ENCODE results near the gene SFMBT2.
"Not testable (repeated sequence)": the region's sequence is repeated elsewhere in the genome, so short reads cannot be mapped to it uniquely, and the experiment has no call there.

SFMBT2 gene

GRCh38 chr10:7316839-7317238, 94.0 kb downstream of the SFMBT2 start:
- H3K9me3 ChIP-seq (ENCODE audit: control insufficient read depth in 1 of 2, low read length in 2 of 2), result no peaks in the 10 kb centered on the region
- H3K36me3 ChIP-seq (ENCODE audit: control insufficient read depth in 1 of 2, insufficient read depth in 2 of 2, low read length in 2 of 2), result no peaks in the 10 kb centered on the region
- no peaks in the 10 kb centered on the region for H3K4me1 ChIP-seq (ENCODE audit: control insufficient read depth in 1 of 2, insufficient read depth in 2 of 2, low read length in 2 of 2)
- no peak overlapping the region for H3K27ac ChIP-seq (ENCODE audit: low read length)
- no peak overlapping the region for H3K4me3 ChIP-seq (ENCODE audit: low read depth in 1 of 2, low read length in 2 of 2)
- H3K27me3 ChIP-seq (ENCODE audit: low read depth, low read length), result no peaks in the 10 kb centered on the region

- Histone ChIP-seq H3K4me1 (ENCODE audit: control insufficient read depth in 1 of 2, insufficient read depth in 2 of 2, low read length in 2 of 2) (no peaks in the 10 kb centered on the region), H3K27me3 (ENCODE audit: low read depth, low read length) (no peaks in the 10 kb centered on the region), H3K9me3 (ENCODE audit: control insufficient read depth in 1 of 2, low read length in 2 of 2) (no peaks in the 10 kb centered on the region), H3K4me3 (ENCODE audit: low read depth in 1 of 2, low read length in 2 of 2) (no peak overlapping the region), H3K27ac (ENCODE audit: low read length) (no peak overlapping the region), H3K36me3 (ENCODE audit: control insufficient read depth in 1 of 2, insufficient read depth in 2 of 2, low read length in 2 of 2) (no peaks in the 10 kb centered on the region)
Observed at GRCh38 chr10:7315906-7316305, 94.9 kb downstream of the SFMBT2 start.

GRCh38 chr10:7314170-7314569, 96.7 kb downstream of the SFMBT2 start:
- Histone ChIP-seq H3K27ac (ENCODE audit: low read length) (no peak overlapping the region), H3K4me3 (ENCODE audit: low read depth in 1 of 2, low read length in 2 of 2) (no peak overlapping the region), H3K9me3 (ENCODE audit: control insufficient read depth in 1 of 2, low read length in 2 of 2) (no peaks in the 10 kb centered on the region), H3K36me3 (ENCODE audit: control insufficient read depth in 1 of 2, insufficient read depth in 2 of 2, low read length in 2 of 2) (no peaks in the 10 kb centered on the region), H3K4me1 (ENCODE audit: control insufficient read depth in 1 of 2, insufficient read depth in 2 of 2, low read length in 2 of 2) (no peaks in the 10 kb centered on the region), H3K27me3 (ENCODE audit: low read depth, low read length) (no peaks in the 10 kb centered on the region)

GRCh38 chr10:7312488-7312857, 98.4 kb downstream of the SFMBT2 start:
- Histone ChIP-seq H3K4me1 (ENCODE audit: control insufficient read depth in 1 of 2, insufficient read depth in 2 of 2, low read length in 2 of 2) (no peaks in the 10 kb centered on the region), H3K27me3 (ENCODE audit: low read depth, low read length) (no peaks in the 10 kb centered on the region), H3K36me3 (ENCODE audit: control insufficient read depth in 1 of 2, insufficient read depth in 2 of 2, low read length in 2 of 2) (peaks cover 0 to 5% of the 10 kb centered on the region in 2 donors), H3K27ac (ENCODE audit: low read length) (no peak overlapping the region), H3K4me3 (ENCODE audit: low read depth in 1 of 2, low read length in 2 of 2) (no peak overlapping the region), H3K9me3 (ENCODE audit: control insufficient read depth in 1 of 2, low read length in 2 of 2) (peaks cover 0 to 7% of the 10 kb centered on the region in 2 donors)

GRCh38 chr10:7311850-7312487, 98.9 kb downstream of the SFMBT2 start:
- not testable (repeated sequence) for H3K4me1 ChIP-seq (ENCODE audit: control insufficient read depth in 1 of 2, insufficient read depth in 2 of 2, low read length in 2 of 2); H3K4me3 ChIP-seq (ENCODE audit: low read depth in 1 of 2, low read length in 2 of 2); H3K9me3 ChIP-seq (ENCODE audit: control insufficient read depth in 1 of 2, low read length in 2 of 2); H3K27me3 ChIP-seq (ENCODE audit: low read depth, low read length); H3K36me3 ChIP-seq (ENCODE audit: control insufficient read depth in 1 of 2, insufficient read depth in 2 of 2, low read length in 2 of 2); H3K27ac ChIP-seq (ENCODE audit: low read length)

- H3K9me3 ChIP-seq (ENCODE audit: control insufficient read depth in 1 of 2, low read length in 2 of 2), result peaks cover 0 to 7% of the 10 kb centered on the region in 2 donors
- H3K27me3 ChIP-seq (ENCODE audit: low read depth, low read length), result no peaks in the 10 kb centered on the region
- peaks cover 0 to 5% of the 10 kb centered on the region in 2 donors for H3K36me3 ChIP-seq (ENCODE audit: control insufficient read depth in 1 of 2, insufficient read depth in 2 of 2, low read length in 2 of 2)
- H3K4me3 ChIP-seq (ENCODE audit: low read depth in 1 of 2, low read length in 2 of 2), result no peak overlapping the region
- no peaks in the 10 kb centered on the region for H3K4me1 ChIP-seq (ENCODE audit: control insufficient read depth in 1 of 2, insufficient read depth in 2 of 2, low read length in 2 of 2)
- no peak overlapping the region for H3K27ac ChIP-seq (ENCODE audit: low read length)
Observed at GRCh38 chr10:7311218-7311849, 99.5 kb downstream of the SFMBT2 start.

- peaks cover 0 to 5% of the 10 kb centered on the region in 2 donors for H3K36me3 ChIP-seq (ENCODE audit: control insufficient read depth in 1 of 2, insufficient read depth in 2 of 2, low read length in 2 of 2)
- no peaks in the 10 kb centered on the region for H3K27me3 ChIP-seq (ENCODE audit: low read depth, low read length)
- no peaks in the 10 kb centered on the region for H3K4me1 ChIP-seq (ENCODE audit: control insufficient read depth in 1 of 2, insufficient read depth in 2 of 2, low read length in 2 of 2)
- H3K4me3 ChIP-seq (ENCODE audit: low read depth in 1 of 2, low read length in 2 of 2), result no peak overlapping the region
- H3K27ac ChIP-seq (ENCODE audit: low read length), result no peak overlapping the region
- peaks cover 0 to 7% of the 10 kb centered on the region in 2 donors for H3K9me3 ChIP-seq (ENCODE audit: control insufficient read depth in 1 of 2, low read length in 2 of 2)
Observed at GRCh38 chr10:7310076-7310475, 100.8 kb downstream of the SFMBT2 start.

- Histone ChIP-seq H3K27me3 (ENCODE audit: low read depth, low read length) (no peaks in the 10 kb centered on the region), H3K4me1 (ENCODE audit: control insufficient read depth in 1 of 2, insufficient read depth in 2 of 2, low read length in 2 of 2) (no peaks in the 10 kb centered on the region), H3K9me3 (ENCODE audit: control insufficient read depth in 1 of 2, low read length in 2 of 2) (peaks cover 0 to 7% of the 10 kb centered on the region in 2 donors), H3K36me3 (ENCODE audit: control insufficient read depth in 1 of 2, insufficient read depth in 2 of 2, low read length in 2 of 2) (peaks cover 0 to 5% of the 10 kb centered on the region in 2 donors), H3K27ac (ENCODE audit: low read length) (no peak overlapping the region), H3K4me3 (ENCODE audit: low read depth in 1 of 2, low read length in 2 of 2) (no peak overlapping the region)
Observed at GRCh38 chr10:7308826-7309225, 102.0 kb downstream of the SFMBT2 start.

GRCh38 chr10:7306616-7307015, 104.2 kb downstream of the SFMBT2 start:
- H3K27me3 ChIP-seq (ENCODE audit: low read depth, low read length), result no peaks in the 10 kb centered on the region
- peaks cover 0 to 5% of the 10 kb centered on the region in 2 donors for H3K36me3 ChIP-seq (ENCODE audit: control insufficient read depth in 1 of 2, insufficient read depth in 2 of 2, low read length in 2 of 2)
- no peak overlapping the region for H3K27ac ChIP-seq (ENCODE audit: low read length)
- peaks cover 0 to 9% of the 10 kb centered on the region in 2 donors for H3K4me1 ChIP-seq (ENCODE audit: control insufficient read depth in 1 of 2, insufficient read depth in 2 of 2, low read length in 2 of 2)
- H3K4me3 ChIP-seq (ENCODE audit: low read depth in 1 of 2, low read length in 2 of 2), result no peak overlapping the region
- peaks cover 0 to 7% of the 10 kb centered on the region in 2 donors for H3K9me3 ChIP-seq (ENCODE audit: control insufficient read depth in 1 of 2, low read length in 2 of 2)

- peaks cover 0 to 5% of the 10 kb centered on the region in 2 donors for H3K36me3 ChIP-seq (ENCODE audit: control insufficient read depth in 1 of 2, insufficient read depth in 2 of 2, low read length in 2 of 2)
- H3K27me3 ChIP-seq (ENCODE audit: low read depth, low read length), result no peaks in the 10 kb centered on the region
- no peak overlapping the region for H3K4me3 ChIP-seq (ENCODE audit: low read depth in 1 of 2, low read length in 2 of 2)
- H3K27ac ChIP-seq (ENCODE audit: low read length), result no peak overlapping the region
- peaks cover 0 to 9% of the 10 kb centered on the region in 2 donors for H3K4me1 ChIP-seq (ENCODE audit: control insufficient read depth in 1 of 2, insufficient read depth in 2 of 2, low read length in 2 of 2)
- H3K9me3 ChIP-seq (ENCODE audit: control insufficient read depth in 1 of 2, low read length in 2 of 2), result peaks cover 0 to 7% of the 10 kb centered on the region in 2 donors
Observed at GRCh38 chr10:7306147-7306546, 104.7 kb downstream of the SFMBT2 start.

- no peak overlapping the region for H3K27ac ChIP-seq (ENCODE audit: low read length)
- H3K4me1 ChIP-seq (ENCODE audit: control insufficient read depth in 1 of 2, insufficient read depth in 2 of 2, low read length in 2 of 2), result peaks cover 0 to 13% of the 10 kb centered on the region in 2 donors
- peaks cover 0 to 5% of the 10 kb centered on the region in 2 donors for H3K36me3 ChIP-seq (ENCODE audit: control insufficient read depth in 1 of 2, insufficient read depth in 2 of 2, low read length in 2 of 2)
- no peaks in the 10 kb centered on the region for H3K27me3 ChIP-seq (ENCODE audit: low read depth, low read length)
- H3K4me3 ChIP-seq (ENCODE audit: low read depth in 1 of 2, low read length in 2 of 2), result no peak overlapping the region
- H3K9me3 ChIP-seq (ENCODE audit: control insufficient read depth in 1 of 2, low read length in 2 of 2), result peaks cover 0 to 7% of the 10 kb centered on the region in 2 donors
Observed at GRCh38 chr10:7305053-7305452, 105.8 kb downstream of the SFMBT2 start.

GRCh38 chr10:7304110-7304509, 106.7 kb downstream of the SFMBT2 start:
- H3K36me3 ChIP-seq (ENCODE audit: control insufficient read depth in 1 of 2, insufficient read depth in 2 of 2, low read length in 2 of 2), result peaks cover 0 to 5% of the 10 kb centered on the region in 2 donors
- H3K27ac ChIP-seq (ENCODE audit: low read length), result no peak overlapping the region
- H3K9me3 ChIP-seq (ENCODE audit: control insufficient read depth in 1 of 2, low read length in 2 of 2), result peaks cover 0 to 7% of the 10 kb centered on the region in 2 donors
- no peaks in the 10 kb centered on the region for H3K27me3 ChIP-seq (ENCODE audit: low read depth, low read length)
- no peak overlapping the region for H3K4me3 ChIP-seq (ENCODE audit: low read depth in 1 of 2, low read length in 2 of 2)
- peaks cover 0 to 13% of the 10 kb centered on the region in 2 donors for H3K4me1 ChIP-seq (ENCODE audit: control insufficient read depth in 1 of 2, insufficient read depth in 2 of 2, low read length in 2 of 2)

All from muscle layer of duodenum (tissue), 2 donors.